ENCODE results near the gene MRPL10.

GRCh38 chr17:47869114-47869513 is 37.8 kb upstream of the MRPL10 start:
- TF ChIP-seq CTCF (IDR thresholded peaks at IDR 0.05) (no peak), POLR2A (IDR thresholded peaks at IDR 0.05) (no peak)
